Measurements from ENCODE around the gene LRP1B.
A peak's percentile ranks its signal among the peaks of the same experiment; 100 is the strongest.

Gene LRP1B

DNA sequence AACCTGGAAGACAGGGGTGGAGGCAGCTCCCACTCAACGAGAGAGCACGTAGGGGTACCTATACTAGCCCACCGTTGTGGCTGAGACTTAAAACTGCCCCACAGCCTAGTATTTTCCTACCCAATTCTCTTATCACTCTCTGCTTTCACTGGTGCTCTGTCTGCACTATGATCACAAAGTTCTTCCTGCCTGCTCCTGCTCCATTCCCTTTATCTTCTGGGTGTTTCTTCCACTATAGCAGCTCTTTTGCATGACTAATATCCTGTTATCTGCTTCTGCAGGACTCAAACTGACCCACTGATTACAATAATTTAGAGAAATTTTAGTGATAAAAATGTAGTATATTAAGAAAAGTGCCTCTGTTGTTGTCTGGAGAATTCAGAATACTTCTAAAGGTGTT, 184.8 kb downstream of the LRP1B start:
- DNase-seq (ENCODE audit: extremely low read depth, low read depth) = no peak

DNA sequence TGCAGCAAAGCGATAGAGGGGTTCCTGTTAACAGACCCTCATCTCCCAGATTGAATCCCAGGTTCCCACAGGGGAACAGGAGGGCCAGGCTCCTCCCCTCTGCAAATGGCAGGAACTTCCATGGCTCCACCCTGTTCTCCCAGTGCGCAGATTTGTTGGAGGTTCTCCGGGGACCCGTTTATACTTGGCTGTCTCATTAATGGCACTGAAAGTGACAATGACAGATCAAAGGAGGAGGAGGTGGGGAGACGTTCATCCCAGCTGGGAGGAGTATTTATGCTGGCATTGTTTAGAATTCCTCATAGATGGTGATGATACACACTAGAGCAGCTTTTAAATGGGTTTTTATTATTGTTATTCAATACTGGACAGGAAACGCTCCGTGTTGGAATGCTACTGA, 186.9 kb downstream of the LRP1B start:
- no peak for TF ChIP-seq CTCF (IDR thresholded peaks at IDR 0.05; ENCODE audit: low read depth, low read length, missing control alignments)
- no peak overlapping the region for H3K4me3 ChIP-seq (replicated peaks; ENCODE audit: low read depth, low read length)
- no peak for DNase-seq (ENCODE audit: extremely low read depth, low read depth)

More for the DNA sequence above, 184.8 kb downstream of the LRP1B start:
- no peak for TF ChIP-seq CTCF (IDR thresholded peaks at IDR 0.05; ENCODE audit: low read depth, low read length, missing control alignments)
- H3K4me3 ChIP-seq (replicated peaks; ENCODE audit: low read depth, low read length) = no peak overlapping the region

DNA sequence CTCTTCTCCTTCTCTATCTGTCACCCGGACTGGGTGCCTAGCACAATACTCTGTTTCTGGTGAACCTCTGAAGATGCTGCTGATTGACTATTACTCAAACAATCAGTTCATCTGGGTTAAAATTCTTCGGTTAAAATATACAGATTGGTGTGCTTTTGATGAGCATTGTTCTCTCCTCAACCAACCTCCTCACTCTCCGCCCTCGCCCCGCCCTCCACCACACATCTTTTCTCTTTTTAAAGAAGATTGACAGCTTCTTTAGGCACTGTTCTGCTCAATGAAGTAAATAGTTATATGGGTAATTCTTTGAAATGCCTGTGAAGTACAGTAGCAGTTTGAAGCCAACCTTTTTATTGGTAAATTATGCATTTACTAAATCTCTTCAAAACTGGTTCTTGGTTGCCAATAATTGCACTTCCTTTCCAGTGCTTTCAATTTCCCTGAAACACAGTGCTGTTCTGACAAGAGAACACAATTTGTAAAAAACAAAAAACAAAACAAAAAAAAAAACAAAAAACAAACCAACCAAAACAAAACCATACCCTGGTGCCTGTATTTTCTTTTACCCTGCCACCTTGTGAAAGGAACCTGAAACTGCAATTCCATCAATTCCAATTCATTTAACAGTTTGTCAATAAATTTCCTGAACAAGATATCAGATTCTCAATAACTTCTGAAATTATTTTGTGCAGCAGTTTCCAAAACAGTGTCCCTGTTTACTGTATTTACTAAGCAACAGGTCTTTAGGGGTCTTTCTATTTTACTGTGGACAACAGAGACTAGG, 188.6 kb downstream of the LRP1B start:
- TF ChIP-seq CTCF (IDR thresholded peaks at IDR 0.05; ENCODE audit: low read depth, low read length, missing control alignments) = peak; percentile 10
- no peak overlapping the region for H3K4me3 ChIP-seq (replicated peaks; ENCODE audit: low read depth, low read length)
- DNase-seq (ENCODE audit: extremely low read depth, low read depth) = no peak

GRCh38 chr2:141941210-141941714, 189.6 kb downstream of the LRP1B start:
- DNase-seq (ENCODE audit: extremely low read depth, low read depth) = no peak
- H3K4me3 ChIP-seq (replicated peaks; ENCODE audit: low read depth, low read length) = no peak overlapping the region
- no peak for TF ChIP-seq CTCF (IDR thresholded peaks at IDR 0.05; ENCODE audit: low read depth, low read length, missing control alignments)

DNA sequence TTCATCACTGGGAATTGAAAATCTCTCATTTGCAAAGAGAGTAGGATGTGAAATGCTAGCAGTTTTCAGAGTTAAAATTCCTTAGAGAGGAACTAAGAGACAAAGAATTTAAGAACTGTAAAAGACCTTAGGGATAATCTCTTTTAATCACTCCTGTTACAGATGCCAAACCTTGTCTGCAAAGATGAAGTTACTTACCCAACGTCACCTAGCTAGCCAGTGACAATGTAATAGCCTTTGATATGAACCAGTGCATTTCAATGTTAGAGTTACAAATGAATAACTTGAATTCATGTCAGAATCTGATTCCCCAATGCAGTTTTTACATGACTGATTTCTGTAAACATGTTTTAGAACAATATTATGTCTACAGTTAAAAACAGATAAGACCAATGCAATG, 190.1 kb downstream of the LRP1B start:
- DNase-seq (ENCODE audit: extremely low read depth, low read depth) = no peak
- H3K4me3 ChIP-seq (replicated peaks; ENCODE audit: low read depth, low read length) = no peak overlapping the region
- TF ChIP-seq CTCF (IDR thresholded peaks at IDR 0.05; ENCODE audit: low read depth, low read length, missing control alignments) = no peak

- H3K4me3 ChIP-seq (replicated peaks; ENCODE audit: low read depth, low read length) = no peak overlapping the region
- DNase-seq (ENCODE audit: extremely low read depth, low read depth) = no peak
- no peak for TF ChIP-seq CTCF (IDR thresholded peaks at IDR 0.05; ENCODE audit: low read depth, low read length, missing control alignments)
These were observed 197.6 kb downstream of the LRP1B start for GRCh38 chr2:141933226-141933625.
